Activated CD4-positive, alpha-beta memory T cell treated with anti-CD3 and anti-CD28 coated beads, Interleukin-2, amount 10 ng/mL, durations not matched to agents 7 days and 5 days (primary cell): ENCODE results near the gene ATF6. TPM values are rescaled to one million over a fixed set of nuclear protein-coding genes. Genes with fewer than 3 reads are reported as not detected.

Experiments used
- CTCF ChIA-PET: fragments of 350-600 bp; sonication (Branson Sonifier 250); formaldehyde crosslinking; loops from one replicate; lab custom pipeline; 2021; ENCODE audit warnings: antibody characterized with exemption, inconsistent platforms; lab: Charles Lee
- POLR2A ChIA-PET: fragments of 350-600 bp; sonication (Branson Sonifier 250); formaldehyde crosslinking; loops from one replicate; lab custom pipeline; 2021; ENCODE audit warnings: antibody characterized with exemption; lab: Charles Lee
- DNase-seq: peaks from one replicate; pipeline ENCODE4 v3.0.0-alpha.2; 2020
- H3K27ac Mint-ChIP-seq: one replicate; pipeline ENCODE4 v1.8.0; 2021; ENCODE audit warnings: mild to moderate bottlenecking, mixed read lengths
- H3K27me3 Mint-ChIP-seq: one replicate; pipeline ENCODE4 v1.8.0; 2021; ENCODE audit warnings: mixed read lengths
- H3K36me3 Mint-ChIP-seq: one replicate; pipeline ENCODE4 v1.8.0; 2021; ENCODE audit warnings: low read depth, mixed read lengths
- H3K4me1 Mint-ChIP-seq: one replicate; pipeline ENCODE4 v1.8.0; 2021; ENCODE audit warnings: mixed read lengths
- H3K4me3 Mint-ChIP-seq: one replicate; pipeline ENCODE4 v1.8.0; 2021; ENCODE audit warnings: mild to moderate bottlenecking, mixed read lengths
- H3K9me3 Mint-ChIP-seq: one replicate; pipeline ENCODE4 v1.8.0; 2021; ENCODE audit warnings: mixed read lengths
- total RNA-seq, 2 experiments: library from RNA; stranded (reverse); gene quantifications; one replicate each; pipeline ENCODE4 v1.2.3, GENCODE V29; 2021

The ATF6 gene
- total RNA-seq, 2 experiments from 2014 or later = 19.3 TPM

- ChIA-PET POLR2A (no interaction called here), CTCF (no interaction called here)
- no peaks in the 10 kb centered on the region for H3K9me3 Mint-ChIP-seq
- H3K27ac Mint-ChIP-seq = no peak overlapping the region
- no peaks in the 10 kb centered on the region for H3K36me3 Mint-ChIP-seq
- no peak overlapping the region for H3K4me3 Mint-ChIP-seq
- no peaks in the 10 kb centered on the region for H3K4me1 Mint-ChIP-seq
- no peaks in the 10 kb centered on the region for H3K27me3 Mint-ChIP-seq
- DNase-seq = no peak
These were observed 216.4 kb downstream of the ATF6 start for GRCh38 chr1:161982507-161982895.

GRCh38 chr1:161982917-161983316 lies 216.8 kb downstream of the ATF6 start:
- POLR2A ChIA-PET = no interaction called here
- H3K27me3 Mint-ChIP-seq = no peaks in the 10 kb centered on the region

GRCh38 chr1:161983725-161984124 lies 217.6 kb downstream of the ATF6 start:
- ChIA-PET CTCF (no interaction called here), POLR2A (no interaction called here)
- Mint-ChIP-seq H3K9me3 (no peaks in the 10 kb centered on the region), H3K4me3 (no peak overlapping the region), H3K27ac (no peak overlapping the region), H3K4me1 (no peaks in the 10 kb centered on the region), H3K27me3 (peaks cover 2% of the 10 kb centered on the region), H3K36me3 (no peaks in the 10 kb centered on the region)
- DNase-seq = no peak

More at GRCh38 chr1:161982917-161983316, 216.8 kb downstream of the ATF6 start:
- CTCF ChIA-PET = no interaction called here
- H3K4me1 Mint-ChIP-seq = no peaks in the 10 kb centered on the region
- DNase-seq = no peak
- no peak overlapping the region for H3K27ac Mint-ChIP-seq
- no peaks in the 10 kb centered on the region for H3K9me3 Mint-ChIP-seq
- no peak overlapping the region for H3K4me3 Mint-ChIP-seq
- H3K36me3 Mint-ChIP-seq = no peaks in the 10 kb centered on the region

- Mint-ChIP-seq H3K36me3 (no peaks in the 10 kb centered on the region), H3K4me3 (no peak overlapping the region), H3K27me3 (peaks cover 11% of the 10 kb centered on the region), H3K4me1 (no peaks in the 10 kb centered on the region), H3K27ac (no peak overlapping the region), H3K9me3 (no peaks in the 10 kb centered on the region)
- no peak for DNase-seq
- ChIA-PET POLR2A (no interaction called here), CTCF (no interaction called here)
These were observed 219.2 kb downstream of the ATF6 start for GRCh38 chr1:161985301-161985822.

GRCh38 chr1:161986328-161986727 lies 220.2 kb downstream of the ATF6 start:
- no peak for DNase-seq
- Mint-ChIP-seq H3K9me3 (no peaks in the 10 kb centered on the region), H3K27me3 (peaks cover 11% of the 10 kb centered on the region), H3K4me3 (no peak overlapping the region), H3K36me3 (no peaks in the 10 kb centered on the region), H3K27ac (no peak overlapping the region), H3K4me1 (no peaks in the 10 kb centered on the region)
- CTCF ChIA-PET = no interaction called here
- POLR2A ChIA-PET = no interaction called here

GRCh38 chr1:161987303-161987702 lies 221.2 kb downstream of the ATF6 start:
- POLR2A ChIA-PET = no interaction called here
- no peak for DNase-seq
- no peak overlapping the region for H3K27ac Mint-ChIP-seq
- H3K4me3 Mint-ChIP-seq = no peak overlapping the region
- no peaks in the 10 kb centered on the region for H3K9me3 Mint-ChIP-seq
- no peaks in the 10 kb centered on the region for H3K4me1 Mint-ChIP-seq
- H3K36me3 Mint-ChIP-seq = no peaks in the 10 kb centered on the region
- CTCF ChIA-PET = no interaction called here
- peaks cover 13% of the 10 kb centered on the region for H3K27me3 Mint-ChIP-seq

GRCh38 chr1:161987872-161988271 lies 221.8 kb downstream of the ATF6 start:
- Mint-ChIP-seq H3K27me3 (peaks cover 15% of the 10 kb centered on the region), H3K4me3 (no peak overlapping the region), H3K27ac (no peak overlapping the region), H3K9me3 (no peaks in the 10 kb centered on the region), H3K4me1 (no peaks in the 10 kb centered on the region), H3K36me3 (no peaks in the 10 kb centered on the region)
- DNase-seq = no peak
- ChIA-PET POLR2A (no interaction called here), CTCF (no interaction called here)

- H3K9me3 Mint-ChIP-seq = no peaks in the 10 kb centered on the region
- H3K27ac Mint-ChIP-seq = no peak overlapping the region
These were observed 222.3 kb downstream of the ATF6 start for GRCh38 chr1:161988413-161988812.

GRCh38 chr1:161989108-161989507 lies 223.0 kb downstream of the ATF6 start:
- Mint-ChIP-seq H3K9me3 (no peaks in the 10 kb centered on the region), H3K36me3 (no peaks in the 10 kb centered on the region), H3K27ac (no peak overlapping the region), H3K4me1 (no peaks in the 10 kb centered on the region), H3K4me3 (no peak overlapping the region), H3K27me3 (peaks cover 15% of the 10 kb centered on the region)
- no peak for DNase-seq
- ChIA-PET POLR2A (no interaction called here), CTCF (no interaction called here)

More at GRCh38 chr1:161988413-161988812, 222.3 kb downstream of the ATF6 start:
- Mint-ChIP-seq H3K4me3 (no peak overlapping the region), H3K36me3 (no peaks in the 10 kb centered on the region), H3K27me3 (peaks cover 15% of the 10 kb centered on the region), H3K4me1 (no peaks in the 10 kb centered on the region)
- ChIA-PET POLR2A (no interaction called here), CTCF (no interaction called here)
- DNase-seq = no peak

GRCh38 chr1:161989786-161990185 lies 223.7 kb downstream of the ATF6 start:
- no peaks in the 10 kb centered on the region for H3K36me3 Mint-ChIP-seq
- no peaks in the 10 kb centered on the region for H3K4me1 Mint-ChIP-seq
- DNase-seq = no peak
- H3K9me3 Mint-ChIP-seq = no peaks in the 10 kb centered on the region
- ChIA-PET CTCF (no interaction called here), POLR2A (no interaction called here)
- peaks cover 15% of the 10 kb centered on the region for H3K27me3 Mint-ChIP-seq
- H3K27ac Mint-ChIP-seq = no peak overlapping the region
- H3K4me3 Mint-ChIP-seq = no peak overlapping the region

GRCh38 chr1:161993576-161993975 lies 227.5 kb downstream of the ATF6 start:
- POLR2A ChIA-PET = no interaction called here
- CTCF ChIA-PET = no interaction called here

GRCh38 chr1:161994175-161994668 lies 228.1 kb downstream of the ATF6 start:
- Mint-ChIP-seq H3K4me1 (no peaks in the 10 kb centered on the region), H3K4me3 (no peak overlapping the region), H3K27me3 (peaks cover 9% of the 10 kb centered on the region), H3K27ac (no peak overlapping the region), H3K9me3 (no peaks in the 10 kb centered on the region), H3K36me3 (no peaks in the 10 kb centered on the region)
- ChIA-PET POLR2A (no interaction called here), CTCF (no interaction called here)
- no peak for DNase-seq

More at GRCh38 chr1:161993576-161993975, 227.5 kb downstream of the ATF6 start:
- no peaks in the 10 kb centered on the region for H3K4me1 Mint-ChIP-seq
- H3K36me3 Mint-ChIP-seq = no peaks in the 10 kb centered on the region
- no peak for DNase-seq
- H3K4me3 Mint-ChIP-seq = no peak overlapping the region
- H3K27ac Mint-ChIP-seq = no peak overlapping the region
- H3K27me3 Mint-ChIP-seq = peaks cover 14% of the 10 kb centered on the region
- H3K9me3 Mint-ChIP-seq = no peaks in the 10 kb centered on the region

- DNase-seq = no peak
- peaks cover 3% of the 10 kb centered on the region for H3K27me3 Mint-ChIP-seq
- H3K4me3 Mint-ChIP-seq = no peak overlapping the region
- H3K27ac Mint-ChIP-seq = no peak overlapping the region
- H3K9me3 Mint-ChIP-seq = no peaks in the 10 kb centered on the region
- no peaks in the 10 kb centered on the region for H3K4me1 Mint-ChIP-seq
- no peaks in the 10 kb centered on the region for H3K36me3 Mint-ChIP-seq
- ChIA-PET CTCF (no interaction called here), POLR2A (no interaction called here)
These were observed 231.0 kb downstream of the ATF6 start for GRCh38 chr1:161997152-161997551.

GRCh38 chr1:161998811-161999210 lies 232.7 kb downstream of the ATF6 start:
- Mint-ChIP-seq H3K4me3 (no peak overlapping the region), H3K9me3 (no peaks in the 10 kb centered on the region), H3K27me3 (no peaks in the 10 kb centered on the region), H3K36me3 (no peaks in the 10 kb centered on the region), H3K4me1 (peaks cover 4% of the 10 kb centered on the region), H3K27ac (no peak overlapping the region)
- no peak for DNase-seq
- ChIA-PET POLR2A (no interaction called here), CTCF (no interaction called here)
